Spleen (tissue), 11 donors: ENCODE measurements around the gene SEPTIN11. TPM values are rescaled to one million over a fixed set of nuclear protein-coding genes. Genes with fewer than 3 reads are reported as not detected.

Experiments used
- DNase-seq: peaks from one replicate; pipeline ENCODE4 v3.0.0-alpha.2; 2020
- H3K27ac ChIP-seq, 8 donors: fragments of 200-600 bp; sonication (generic) in 7 of 8; 1 replicate in 4 of 8; 2 replicates in 4 of 8; pipeline versions ENCODE4 v1.5.0 to v1.8.0; 2016 to 2021; ENCODE audit warnings: inconsistent platforms in 4 of 8, mild to moderate bottlenecking in 4 of 8, moderate library complexity in 1 of 8
- H3K27me3 ChIP-seq, 7 donors: fragments of 200-600 bp; sonication (generic) in 6 of 7; replicated peaks in 1 of 7; 1 replicate in 4 of 7; 2 replicates in 3 of 7; pipeline versions ENCODE4 v1.5.0 to v1.8.0; 2016 to 2021; ENCODE audit warnings: inconsistent platforms in 3 of 7, mild to moderate bottlenecking in 1 of 7
- H3K36me3 ChIP-seq, 6 donors: fragments of 200-600 bp; sonication (generic) in 5 of 6; 1 replicate in 4 of 6; 2 replicates in 2 of 6; pipeline versions ENCODE4 v1.5.0 to v1.8.0; 2016 to 2021; ENCODE audit warnings: inconsistent platforms in 2 of 6
- H3K4me1 ChIP-seq, 6 donors: fragments of 200-600 bp; sonication (generic) in 5 of 6; 1 replicate in 3 of 6; 2 replicates in 3 of 6; pipeline versions ENCODE4 v1.5.0 to v1.8.0; 2016 to 2021; ENCODE audit warnings: inconsistent platforms in 3 of 6
- H3K4me3 ChIP-seq, 8 donors: fragments of 200-600 bp; sonication (generic) in 7 of 8; 1 replicate in 4 of 8; 2 replicates in 4 of 8; pipeline versions ENCODE4 v1.5.0 to v1.8.0; 2016 to 2021; ENCODE audit warnings: inconsistent platforms in 4 of 8, mild to moderate bottlenecking in 4 of 8, moderate library complexity in 2 of 8
- H3K9me3 ChIP-seq, 8 donors: fragments of 200-600 bp; sonication (generic) in 7 of 8; 1 replicate in 4 of 8; 2 replicates in 4 of 8; pipeline versions ENCODE4 v1.5.0 to v1.8.0; 2016 to 2021; ENCODE audit warnings: inconsistent platforms in 4 of 8
- POLR2A ChIP-seq, 3 donors: fragments of 450-650 bp; IDR thresholded peaks; one replicate each; pipeline ENCODE4 v1.5.1; 2017; ENCODE audit warnings: antibody characterized with exemption in 3 of 3, mild to moderate bottlenecking in 1 of 3
- POLR2AphosphoS5 ChIP-seq, 3 donors: sonication (generic); formaldehyde crosslinking; IDR thresholded peaks; one replicate each; pipeline ENCODE4 v1.5.1; 2017; ENCODE audit warnings: antibody characterized with exemption in 3 of 3
- WGBS, 5 donors: extraction: QIAGEN DNeasy Blood & Tissue Kit in 3 of 5; methylation state at CpG; one replicate each; pipeline versions ENCODE4 v1.1.5 to v1.1.7; 2013 to 2018; 5-methylcytosine and 5-hydroxymethylcytosine counted together
- intact Hi-C: fragments of 100-400 bp; cut with DNase I; formaldehyde crosslinking; loops from one replicate; pipeline ENCODE4 v1.15.0; 2023; ENCODE audit warnings: low total_unique reads
- polyA plus RNA-seq, 3 donors: library from polyadenylated mRNA; stranded (reverse); fragments of 200-250 nt; gene quantifications; one replicate each; pipeline ENCODE4 v1.2.1, GENCODE V29; 2013
- total RNA-seq, 7 donors: library from RNA; depleted of rRNA in 3 of 7; stranded (reverse); fragments of >200 nt in 3 of 7; fragmentation: NEBNext Ultra II Directional in 4 of 7; extraction: Animal tissue kit (Norgen Biotek cat#: 25700) in 4 of 7; gene quantifications; one replicate each; pipeline versions ENCODE4 v1.1.0 to v1.2.1, GENCODE V29; 2016 to 2021
- TF ChIP-seq, protein P1 (sequence below), 11 experiments: fragments of 200-600 bp in 7 of 11; fragments of 450-650 bp in 4 of 11; sonication (generic) in 4 of 11; IDR thresholded peaks in 8 of 11; conservative IDR thresholded peaks in 3 of 11; 1 replicate in 7 of 11; 2 replicates in 4 of 11; pipeline versions ENCODE4 v1.4.0 to v1.8.0; 2016 to 2021; ENCODE audit warnings: antibody characterized with exemption in 11 of 11, inconsistent platforms in 4 of 11, mild to moderate bottlenecking in 1 of 11
- donor health status: healthy with polysubstance abuse.
- donor health status: DM: no; HTN: no; CAD: no; lungs with moderate emphysema.
- donor health status: DM: no; HTN: no; CAD: no.
- donor health status: Bipolar disorder and iron deficiency.
- donor health status: healthy.
- donor health status: DM: no; HTN: no; CAD: no.
- donor health status: DM: yes; HTN: yes; CAD: no.

Gene SEPTIN11
- total and polyA plus RNA-seq, 10 donors: 9.7 to 91.9 (median 53.3) TPM

- Histone ChIP-seq H3K27me3 (no peaks in the 10 kb centered on the region), H3K4me3 (no peak overlapping the region), H3K4me1 (peaks cover 11 to 72% (median 36%) of the 10 kb centered on the region in 6 donors), H3K36me3 (no peaks in the 10 kb centered on the region), H3K9me3 (no peaks in the 10 kb centered on the region), H3K27ac (peak overlapping the region in 1 of 8 donors; percentile 5)
- TF ChIP-seq, protein P1, sequence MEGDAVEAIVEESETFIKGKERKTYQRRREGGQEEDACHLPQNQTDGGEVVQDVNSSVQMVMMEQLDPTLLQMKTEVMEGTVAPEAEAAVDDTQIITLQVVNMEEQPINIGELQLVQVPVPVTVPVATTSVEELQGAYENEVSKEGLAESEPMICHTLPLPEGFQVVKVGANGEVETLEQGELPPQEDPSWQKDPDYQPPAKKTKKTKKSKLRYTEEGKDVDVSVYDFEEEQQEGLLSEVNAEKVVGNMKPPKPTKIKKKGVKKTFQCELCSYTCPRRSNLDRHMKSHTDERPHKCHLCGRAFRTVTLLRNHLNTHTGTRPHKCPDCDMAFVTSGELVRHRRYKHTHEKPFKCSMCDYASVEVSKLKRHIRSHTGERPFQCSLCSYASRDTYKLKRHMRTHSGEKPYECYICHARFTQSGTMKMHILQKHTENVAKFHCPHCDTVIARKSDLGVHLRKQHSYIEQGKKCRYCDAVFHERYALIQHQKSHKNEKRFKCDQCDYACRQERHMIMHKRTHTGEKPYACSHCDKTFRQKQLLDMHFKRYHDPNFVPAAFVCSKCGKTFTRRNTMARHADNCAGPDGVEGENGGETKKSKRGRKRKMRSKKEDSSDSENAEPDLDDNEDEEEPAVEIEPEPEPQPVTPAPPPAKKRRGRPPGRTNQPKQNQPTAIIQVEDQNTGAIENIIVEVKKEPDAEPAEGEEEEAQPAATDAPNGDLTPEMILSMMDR (IDR thresholded peaks at IDR 0.05 in 8 of 11, conservative IDR thresholded peaks at IDR 0.05 in 3 of 11): no peak
- TF ChIP-seq POLR2AphosphoS5 (IDR thresholded peaks at IDR 0.05) (no peak), POLR2A (IDR thresholded peaks at IDR 0.05) (no peak)
- intact Hi-C loops: no loop called here
- no peak for DNase-seq
- WGBS, 5 donors: 76 to 89% (median 85%) methylated on average over 7 of the region's 7 CpGs
Observed at GRCh38 chr4:76982638-76983584, 33.4 kb downstream of the SEPTIN11 start.

DNA sequence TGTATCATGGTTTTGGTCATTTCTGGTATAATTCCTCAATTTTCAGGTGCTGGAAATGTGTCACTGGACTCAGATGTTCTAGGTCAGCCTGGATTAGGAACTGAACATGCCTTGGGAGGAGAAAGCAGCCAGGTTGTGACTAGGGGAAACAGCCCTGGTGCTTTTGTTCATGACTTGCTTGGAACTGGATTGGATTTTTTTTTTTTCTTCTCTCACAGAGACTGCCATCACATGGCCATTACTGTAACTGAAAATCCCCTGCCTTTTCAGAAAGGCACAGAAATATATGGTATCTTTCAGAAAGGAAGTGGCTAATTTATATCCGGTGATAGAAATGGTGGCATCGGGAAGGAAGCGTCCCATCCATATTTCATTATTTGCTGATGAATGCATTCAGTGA is 34.6 kb downstream of the SEPTIN11 start:
- H3K9me3 ChIP-seq: no peaks in the 10 kb centered on the region
- peak overlapping the region in 6 of 8 donors; percentile 26 to 56 (median 50) for H3K27ac ChIP-seq
- no peaks in the 10 kb centered on the region for H3K36me3 ChIP-seq
- no peak for DNase-seq
- no peak overlapping the region for H3K4me3 ChIP-seq
- 3 to 11% (median 7%) methylated on average over 3 of the region's 3 CpGs for WGBS, 5 donors
- TF ChIP-seq POLR2A (IDR thresholded peaks at IDR 0.05) (no peak), POLR2AphosphoS5 (IDR thresholded peaks at IDR 0.05) (no peak)
- TF ChIP-seq, protein P1 (IDR thresholded peaks at IDR 0.05 in 8 of 11, conservative IDR thresholded peaks at IDR 0.05 in 3 of 11): peak in 4 of 11 experiments; percentile 15 to 25 (median 22)
- intact Hi-C loops: no loop called here
- peaks cover 11 to 74% (median 32%) of the 10 kb centered on the region in 6 donors for H3K4me1 ChIP-seq
- H3K27me3 ChIP-seq: no peaks in the 10 kb centered on the region

DNA sequence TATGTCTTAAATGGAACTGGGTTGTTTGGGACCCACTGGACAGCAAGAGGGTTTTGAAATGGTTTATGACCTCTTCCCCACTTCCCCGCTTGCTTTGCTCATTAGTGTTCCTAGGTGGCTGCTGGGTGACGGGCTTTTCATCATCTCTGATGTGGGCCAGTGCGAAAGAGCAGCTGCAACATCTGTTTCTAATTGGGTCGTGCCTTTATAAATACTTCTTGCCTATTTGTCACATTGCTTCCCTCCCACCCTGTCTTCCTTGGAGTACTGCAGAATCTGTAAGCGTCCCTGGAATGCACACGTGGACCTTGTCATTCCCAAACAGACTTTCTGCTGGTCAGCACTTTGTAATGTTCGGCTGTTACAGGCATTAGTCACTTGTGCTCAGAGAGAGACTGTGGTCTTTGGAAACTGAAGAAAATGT is 35.2 kb downstream of the SEPTIN11 start:
- no peak for DNase-seq
- WGBS, 5 donors: 65 to 79% (median 75%) methylated on average over 7 of the region's 7 CpGs
- Histone ChIP-seq H3K4me1 (peaks cover 11 to 77% (median 32%) of the 10 kb centered on the region in 6 donors), H3K27me3 (no peaks in the 10 kb centered on the region), H3K4me3 (no peak overlapping the region), H3K36me3 (no peaks in the 10 kb centered on the region), H3K27ac (peak overlapping the region in 6 of 8 donors; percentile 26 to 56 (median 52)), H3K9me3 (no peaks in the 10 kb centered on the region)
- intact Hi-C loops: no loop called here
- no peak for TF ChIP-seq POLR2A (IDR thresholded peaks at IDR 0.05)
- peak in 1 of 3 donors; percentile 56 for TF ChIP-seq POLR2AphosphoS5 (IDR thresholded peaks at IDR 0.05)

DNA sequence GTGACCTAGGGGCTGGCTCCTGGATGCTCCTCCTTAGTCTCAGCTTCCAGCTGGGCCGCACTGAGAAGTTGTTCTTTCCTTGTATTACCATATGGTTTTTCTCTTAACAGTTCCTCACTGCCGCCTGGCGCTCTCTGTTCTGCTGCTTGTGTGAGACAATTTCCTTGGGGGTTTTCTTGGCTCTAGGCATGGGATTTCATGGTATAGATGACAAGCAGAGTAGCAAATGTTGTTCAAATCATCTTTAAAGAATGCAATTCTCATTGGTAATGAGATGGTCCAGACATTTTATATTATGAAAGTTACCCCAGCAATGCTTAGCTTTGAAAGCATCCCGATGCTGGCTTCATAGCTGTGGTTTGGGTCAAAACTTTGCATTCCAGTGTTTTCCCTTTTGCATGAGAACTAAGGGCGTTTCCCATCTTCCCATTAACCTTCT is 37.6 kb downstream of the SEPTIN11 start:
- TF ChIP-seq, protein P1 (IDR thresholded peaks at IDR 0.05 in 8 of 11, conservative IDR thresholded peaks at IDR 0.05 in 3 of 11): no peak
- TF ChIP-seq POLR2A (IDR thresholded peaks at IDR 0.05): no peak
- TF ChIP-seq POLR2AphosphoS5 (IDR thresholded peaks at IDR 0.05): no peak
- DNase-seq: no peak
- Histone ChIP-seq H3K27ac (peak overlapping the region in 5 of 8 donors; percentile 6 to 38 (median 14)), H3K4me1 (peaks cover 11 to 72% (median 27%) of the 10 kb centered on the region in 6 donors), H3K9me3 (peaks cover 0 to 5% (median 0%) of the 10 kb centered on the region in 8 donors), H3K27me3 (no peaks in the 10 kb centered on the region), H3K4me3 (no peak overlapping the region), H3K36me3 (no peaks in the 10 kb centered on the region)
- WGBS, 5 donors: 65 to 83% (median 74%) methylated on average over 5 of the region's 5 CpGs
- intact Hi-C loops: no loop called here
